Neuron (in vitro differentiated cells): ENCODE results near the gene C19orf47.

Source experiments
- H2AFZ ChIP-seq: one replicate; pipeline ENCODE4 v1.6.1; 2013; ENCODE audit warnings: low read depth, mild to moderate bottlenecking, inconsistent platforms, low read length, moderate library complexity
- H3K27me3 ChIP-seq: one replicate; pipeline ENCODE4 v1.6.1; 2013; ENCODE audit warnings: low read length; ENCODE audit not compliant: insufficient read depth
- H3K36me3 ChIP-seq: one replicate; pipeline ENCODE4 v1.6.1; 2013; ENCODE audit warnings: low read length; ENCODE audit not compliant: insufficient read depth
- H3K4me1 ChIP-seq: one replicate; pipeline ENCODE4 v1.6.1; 2013; ENCODE audit warnings: low read length; ENCODE audit not compliant: insufficient read depth
- H3K4me3 ChIP-seq: 2 replicates; pipeline ENCODE4 v1.5.1; 2013; ENCODE audit warnings: mild to moderate bottlenecking, low read length, moderate library complexity
- H3K9me3 ChIP-seq: one replicate; pipeline ENCODE4 v1.6.1; 2013; ENCODE audit warnings: low read length

Gene C19orf47, protein sequence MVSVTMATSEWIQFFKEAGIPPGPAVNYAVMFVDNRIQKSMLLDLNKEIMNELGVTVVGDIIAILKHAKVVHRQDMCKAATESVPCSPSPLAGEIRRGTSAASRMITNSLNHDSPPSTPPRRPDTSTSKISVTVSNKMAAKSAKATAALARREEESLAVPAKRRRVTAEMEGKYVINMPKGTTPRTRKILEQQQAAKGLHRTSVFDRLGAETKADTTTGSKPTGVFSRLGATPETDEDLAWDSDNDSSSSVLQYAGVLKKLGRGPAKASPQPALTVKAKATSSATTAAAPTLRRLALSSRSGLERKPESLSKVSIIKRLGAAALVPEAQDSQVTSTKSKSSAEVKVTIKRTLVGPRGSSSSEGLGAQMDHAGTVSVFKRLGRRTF

DNA sequence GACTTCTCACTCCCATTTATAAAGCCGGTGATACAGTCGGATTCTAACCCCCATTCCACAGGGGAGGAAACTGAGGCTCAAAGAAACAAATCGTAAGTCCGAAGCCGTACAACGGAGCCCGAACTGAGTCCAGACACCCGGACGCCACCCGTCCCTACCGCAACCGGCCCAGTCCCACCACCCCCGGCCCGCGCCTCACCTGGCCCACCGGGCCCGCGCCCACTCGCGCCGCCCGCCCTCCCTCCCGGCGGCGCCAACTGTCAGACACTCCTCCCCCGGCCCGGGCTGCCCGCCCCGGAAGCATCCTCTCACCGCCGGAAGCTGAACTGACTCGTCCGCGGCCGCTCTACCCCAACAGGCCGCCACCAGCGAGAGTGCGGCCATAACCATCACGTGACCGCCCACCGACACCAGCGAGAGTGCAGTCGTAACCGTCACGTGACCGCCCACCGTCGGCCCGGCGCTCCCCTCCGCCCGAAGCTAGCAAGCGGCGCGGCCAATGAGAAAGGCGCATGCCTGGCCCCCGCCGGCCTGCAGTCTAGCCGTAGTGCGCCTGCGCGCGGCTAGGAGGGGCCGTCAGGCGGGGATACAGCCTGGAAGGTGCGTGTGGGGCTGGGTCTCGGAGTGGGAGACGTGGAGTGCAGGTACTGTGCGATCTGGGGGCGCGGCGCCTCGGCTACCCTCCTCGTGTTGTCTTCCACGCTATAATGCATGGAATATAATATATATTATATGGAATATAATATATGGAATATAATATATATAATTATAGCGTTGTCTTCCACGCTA lies at the start of gene C19orf47, which contains the start of gene PLD3:
Gene C19orf47, minus strand, starts transcription at position 273 of the 789 bp plus-strand sequence. CDS start 6,540 bp downstream, outside the sequence.
Gene PLD3, plus strand, starts transcription at position 571 of the 789 bp plus-strand sequence. CDS start 17,789 bp downstream, outside the sequence.
- Histone ChIP-seq H3K36me3 (peaks cover under 1% of the 10 kb centered on the region), H3K9me3 (no peaks in the 10 kb centered on the region), H3K27me3 (no peaks in the 10 kb centered on the region), H3K4me3 (peak within 1 kb of the TSS; percentile 74), H2AFZ (peak within 1 kb of the TSS; percentile 52), H3K4me1 (peaks cover 11% of the 10 kb centered on the region)

- Histone ChIP-seq H2AFZ (no peak overlapping the region), H3K4me1 (no peaks in the 10 kb centered on the region), H3K27me3 (no peaks in the 10 kb centered on the region), H3K9me3 (no peaks in the 10 kb centered on the region), H3K36me3 (no peaks in the 10 kb centered on the region), H3K4me3 (no peak overlapping the region)
Observed at GRCh38 chr19:40397568-40397906, 49.3 kb upstream of the C19orf47 start.

DNA sequence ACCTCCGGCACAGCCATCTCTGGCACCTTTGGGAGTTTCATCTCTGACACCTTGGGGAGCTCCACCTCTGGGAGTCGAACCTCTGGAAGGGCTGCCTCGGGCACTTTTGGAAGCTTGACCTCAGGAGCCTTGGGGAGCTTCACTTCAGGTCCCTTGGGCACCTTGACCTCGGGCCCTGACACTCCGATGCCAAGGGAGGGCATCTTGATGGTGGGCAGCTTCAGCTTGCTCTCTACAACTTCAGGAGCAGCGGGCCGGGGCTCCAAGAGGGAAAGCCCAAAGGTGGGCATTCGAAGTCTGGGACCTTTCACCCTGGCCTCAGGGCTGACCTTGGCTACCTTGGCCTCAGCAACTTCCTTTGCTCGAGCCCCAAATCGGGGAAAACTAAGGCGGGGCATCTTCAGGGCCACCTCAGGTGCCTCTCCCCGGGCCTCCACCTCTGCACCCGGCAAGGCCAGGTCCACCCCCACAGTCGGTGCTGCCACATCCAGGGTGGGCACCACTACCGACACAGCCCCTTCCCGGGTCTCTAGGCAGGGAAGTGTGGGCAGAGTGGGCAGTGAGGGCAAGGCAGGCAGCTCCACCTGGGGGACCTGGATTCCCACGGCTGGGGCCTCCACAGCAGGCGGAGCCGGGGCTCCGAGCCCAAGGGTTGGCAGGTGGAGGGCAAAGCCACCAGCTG lies 48.8 kb upstream of the C19orf47 start:
- H3K9me3 ChIP-seq: no peaks in the 10 kb centered on the region
- no peak overlapping the region for H2AFZ ChIP-seq
- H3K27me3 ChIP-seq: no peaks in the 10 kb centered on the region
- no peaks in the 10 kb centered on the region for H3K36me3 ChIP-seq
- H3K4me1 ChIP-seq: no peaks in the 10 kb centered on the region
- H3K4me3 ChIP-seq: no peak overlapping the region

- Histone ChIP-seq H3K4me1 (no peaks in the 10 kb centered on the region), H3K36me3 (no peaks in the 10 kb centered on the region), H3K9me3 (no peaks in the 10 kb centered on the region), H3K4me3 (no peak overlapping the region), H3K27me3 (no peaks in the 10 kb centered on the region), H2AFZ (no peak overlapping the region)
Observed at GRCh38 chr19:40395956-40396355, 47.8 kb upstream of the C19orf47 start.

DNA sequence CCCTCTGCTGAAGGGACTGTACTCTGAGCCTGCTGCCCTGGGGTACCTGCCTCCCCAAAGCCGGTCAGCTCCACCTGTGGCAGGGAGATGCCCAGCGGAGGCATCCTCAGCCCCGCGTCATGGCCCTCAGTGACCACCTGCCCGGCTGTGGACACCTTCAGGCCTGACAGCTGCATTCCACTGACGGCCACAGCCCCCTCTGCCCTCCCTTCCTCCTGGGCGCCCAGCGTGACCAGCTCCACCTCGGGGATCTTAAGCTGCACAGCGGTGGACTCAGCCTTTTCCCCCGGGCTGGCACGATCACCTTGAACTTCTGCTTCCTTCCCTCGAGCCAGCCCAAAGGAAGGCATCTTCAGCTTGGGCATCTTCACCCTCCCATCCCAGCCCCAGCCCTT lies 46.6 kb upstream of the C19orf47 start:
- no peaks in the 10 kb centered on the region for H3K36me3 ChIP-seq
- H3K4me3 ChIP-seq: no peak overlapping the region
- no peaks in the 10 kb centered on the region for H3K27me3 ChIP-seq
- H3K4me1 ChIP-seq: no peaks in the 10 kb centered on the region
- H2AFZ ChIP-seq: no peak overlapping the region
- no peaks in the 10 kb centered on the region for H3K9me3 ChIP-seq

DNA sequence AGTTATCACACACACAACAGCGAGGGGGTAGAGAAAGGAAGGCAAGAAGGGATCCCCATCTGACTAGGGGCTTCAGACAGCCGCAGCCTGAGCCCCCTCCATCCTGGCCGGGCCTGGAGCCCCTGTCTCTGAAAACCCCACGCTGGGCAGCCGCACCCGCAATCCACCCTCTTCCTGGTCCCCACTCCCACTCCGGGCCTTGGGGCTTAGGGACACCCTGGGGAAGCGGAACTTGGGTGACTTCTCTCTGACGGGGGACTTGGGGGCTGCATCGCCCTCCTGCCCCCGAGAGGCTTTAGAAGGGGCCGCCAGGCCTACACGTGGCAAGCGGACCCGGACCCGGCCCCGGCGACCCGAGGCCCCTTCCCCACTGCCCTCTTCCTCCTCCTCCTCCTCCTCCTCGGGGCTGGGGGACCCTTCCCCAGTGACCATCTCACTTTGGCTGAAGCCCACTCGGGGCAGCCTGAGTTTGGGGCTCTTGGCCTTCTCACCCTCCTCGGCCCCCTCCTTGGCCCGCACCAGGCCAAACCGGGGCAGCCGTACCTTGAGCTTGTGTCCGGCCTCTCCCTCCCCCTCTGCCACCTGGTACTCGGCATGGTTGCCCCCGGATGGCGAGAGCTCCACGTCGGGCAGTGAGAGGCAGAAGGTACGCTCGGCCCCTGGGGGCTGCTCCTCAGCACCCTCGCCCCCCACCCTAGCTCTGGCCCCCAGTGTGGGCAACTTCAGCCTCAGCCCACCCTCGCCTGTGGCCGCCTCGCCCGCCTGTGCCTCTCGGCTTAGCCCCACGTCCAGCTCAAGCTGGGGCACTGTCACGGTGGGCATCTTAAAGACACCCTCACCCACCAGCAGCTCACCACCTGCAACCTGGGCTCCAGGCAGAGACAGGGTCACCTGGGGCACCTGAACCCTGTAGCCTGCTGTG lies 46.0 kb upstream of the C19orf47 start:
- H3K9me3 ChIP-seq: no peaks in the 10 kb centered on the region
- no peaks in the 10 kb centered on the region for H3K36me3 ChIP-seq
- H3K4me1 ChIP-seq: no peaks in the 10 kb centered on the region
- H3K4me3 ChIP-seq: no peak overlapping the region
- H2AFZ ChIP-seq: no peak overlapping the region
- no peaks in the 10 kb centered on the region for H3K27me3 ChIP-seq

- Histone ChIP-seq H2AFZ (no peak overlapping the region), H3K27me3 (no peaks in the 10 kb centered on the region), H3K4me1 (no peaks in the 10 kb centered on the region), H3K36me3 (no peaks in the 10 kb centered on the region), H3K4me3 (no peak overlapping the region), H3K9me3 (no peaks in the 10 kb centered on the region)
Observed at GRCh38 chr19:40392894-40393517, 44.8 kb upstream of the C19orf47 start.

DNA sequence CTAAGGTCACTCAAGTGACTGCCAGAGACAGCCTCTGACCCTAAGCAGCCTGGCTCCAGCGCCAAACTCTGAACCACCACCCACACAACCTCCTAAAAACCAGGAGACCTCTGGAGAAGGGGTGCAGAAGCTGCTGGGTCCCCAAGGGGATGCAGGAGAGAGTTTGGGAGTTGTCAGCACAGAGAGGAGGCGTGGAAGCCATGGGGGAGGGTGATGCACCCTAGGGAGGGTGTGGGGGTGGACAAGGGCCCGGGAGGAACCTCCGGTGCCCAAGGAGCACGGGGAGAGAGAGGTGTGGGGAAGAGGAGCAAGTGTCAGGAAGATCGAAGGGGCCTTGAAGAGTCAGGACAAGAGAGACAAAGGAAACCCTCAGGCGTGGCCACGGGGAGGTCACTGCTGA lies 43.9 kb upstream of the C19orf47 start:
- Histone ChIP-seq H3K27me3 (no peaks in the 10 kb centered on the region), H3K9me3 (no peaks in the 10 kb centered on the region), H3K4me3 (no peak overlapping the region), H2AFZ (no peak overlapping the region), H3K4me1 (no peaks in the 10 kb centered on the region), H3K36me3 (no peaks in the 10 kb centered on the region)

DNA sequence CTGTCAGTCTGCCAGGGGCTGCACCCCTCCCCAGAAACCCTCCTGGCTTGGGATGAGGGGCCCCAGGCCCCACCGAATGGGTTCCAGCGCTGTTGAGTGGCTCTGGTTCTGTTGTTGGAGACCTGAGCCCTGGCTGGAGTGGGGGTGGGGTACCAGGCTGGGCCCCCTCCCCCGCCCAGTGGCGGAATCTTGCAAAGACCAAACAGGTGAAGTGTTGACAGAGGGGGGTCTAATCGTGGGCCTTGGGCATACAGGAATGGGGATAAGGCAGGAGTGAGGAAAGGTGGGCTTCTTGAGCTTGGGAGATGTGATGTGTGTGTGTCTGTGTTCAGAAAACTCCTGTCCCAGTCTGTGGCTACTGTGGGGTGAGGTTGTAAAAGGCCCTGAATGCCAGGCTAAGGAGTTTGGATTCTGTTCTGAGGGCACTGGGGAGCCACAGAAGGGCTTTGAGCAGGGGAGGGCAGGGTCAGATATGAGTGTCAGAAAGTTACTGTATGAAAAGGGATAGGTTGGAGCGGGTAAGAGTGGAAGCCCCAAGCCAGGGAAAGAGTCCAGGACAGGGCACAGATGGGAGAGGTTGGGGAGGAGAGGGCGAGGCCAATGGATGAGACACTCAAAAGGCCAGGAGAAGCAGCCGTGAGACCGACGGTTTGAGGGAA lies 42.0 kb upstream of the C19orf47 start, which contains the start of gene HIPK4:
Gene HIPK4, minus strand, starts transcription at position 98 of the 659 bp plus-strand sequence. CDS start 279 bp downstream, outside the sequence.
- H2AFZ ChIP-seq: no peak within 1 kb of the TSS
- no peaks in the 10 kb centered on the region for H3K27me3 ChIP-seq
- H3K9me3 ChIP-seq: no peaks in the 10 kb centered on the region
- H3K4me1 ChIP-seq: no peaks in the 10 kb centered on the region
- no peak within 1 kb of the TSS for H3K4me3 ChIP-seq
- no peaks in the 10 kb centered on the region for H3K36me3 ChIP-seq

- H3K9me3 ChIP-seq: no peaks in the 10 kb centered on the region
- no peaks in the 10 kb centered on the region for H3K4me1 ChIP-seq
- no peak overlapping the region for H2AFZ ChIP-seq
- no peaks in the 10 kb centered on the region for H3K36me3 ChIP-seq
- H3K4me3 ChIP-seq: no peak overlapping the region
- H3K27me3 ChIP-seq: no peaks in the 10 kb centered on the region
Observed at GRCh38 chr19:40389404-40390083, 41.3 kb upstream of the C19orf47 start.

GRCh38 chr19:40388481-40388880 lies 40.3 kb upstream of the C19orf47 start:
- H3K4me3 ChIP-seq: no peak overlapping the region
- H3K4me1 ChIP-seq: no peaks in the 10 kb centered on the region
- H2AFZ ChIP-seq: no peak overlapping the region
- H3K9me3 ChIP-seq: no peaks in the 10 kb centered on the region
- no peaks in the 10 kb centered on the region for H3K27me3 ChIP-seq
- no peaks in the 10 kb centered on the region for H3K36me3 ChIP-seq
